Measurements from ENCODE around the gene CHRDL2. TPM values are rescaled to one million over a fixed set of nuclear protein-coding genes. Genes with fewer than 3 reads are reported as not detected.
A peak's percentile ranks its signal among the peaks of the same experiment; 100 is the strongest.

The CHRDL2 gene
- total RNA-seq, 1 experiment from 2014 or later: 7.7 TPM

DNA sequence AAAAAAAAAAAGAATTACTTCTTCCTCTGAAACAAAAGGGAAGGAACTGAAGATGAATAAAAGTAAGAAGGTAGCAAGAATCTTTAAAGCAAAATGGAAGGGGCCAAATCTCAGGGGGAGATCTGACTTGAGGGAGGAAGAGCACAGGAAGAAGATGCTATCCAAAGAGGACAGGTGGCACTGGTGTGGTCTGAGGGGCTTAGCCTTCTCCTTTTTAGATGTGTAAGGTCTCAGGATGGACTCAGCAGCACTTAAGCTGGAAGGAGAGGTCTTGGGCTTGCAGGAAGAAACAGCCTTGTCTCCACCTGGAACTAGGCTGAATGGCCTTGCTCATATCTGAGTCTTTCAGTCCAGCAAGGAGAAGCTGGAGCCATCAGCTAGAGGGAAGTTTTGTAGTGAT is 12.4 kb upstream of the CHRDL2 start:
- Histone ChIP-seq H3K9me3 (ENCODE audit: low read depth, low read length, poor library complexity, severe bottlenecking) (no peaks in the 10 kb centered on the region), H3K4me1 (ENCODE audit: insufficient read depth, low read length, poor library complexity, severe bottlenecking) (peaks cover 5% of the 10 kb centered on the region), H3K4me3 (ENCODE audit: low read depth, low read length, poor library complexity, severe bottlenecking) (no peak overlapping the region), H3K27me3 (replicated peaks; ENCODE audit: insufficient read depth, low read depth, low read length, poor library complexity) (no peaks in the 10 kb centered on the region), H3K36me3 (ENCODE audit: insufficient read depth, low read length, poor library complexity, severe bottlenecking) (no peaks in the 10 kb centered on the region), H3K27ac (ENCODE audit: low read depth, low read length, poor library complexity, severe bottlenecking) (no peak overlapping the region)
- DNase-seq (ENCODE audit: low spot score): no peak
- ChIA-PET POLR2A (ENCODE audit: low non-redundant PET) (no interaction called here), CTCF (interaction anchor here (1.0 to 1.5 kb wide), 2 partner anchors 41 to 43 kb away, joined by 3 to 5 read pairs; no protein-coding TSS in a partner anchor)
- intact Hi-C loops (cut with micrococcal nuclease; ENCODE audit: unreplicated experiment): no loop called here
- BruUV-seq (replicated peaks): no TSS peak
- no peak for TF ChIP-seq EZH2 (IDR thresholded peaks at IDR 0.05; ENCODE audit: borderline replicate concordance, low read depth, low read length, poor library complexity, severe bottlenecking)
- TF ChIP-seq, protein P1, sequence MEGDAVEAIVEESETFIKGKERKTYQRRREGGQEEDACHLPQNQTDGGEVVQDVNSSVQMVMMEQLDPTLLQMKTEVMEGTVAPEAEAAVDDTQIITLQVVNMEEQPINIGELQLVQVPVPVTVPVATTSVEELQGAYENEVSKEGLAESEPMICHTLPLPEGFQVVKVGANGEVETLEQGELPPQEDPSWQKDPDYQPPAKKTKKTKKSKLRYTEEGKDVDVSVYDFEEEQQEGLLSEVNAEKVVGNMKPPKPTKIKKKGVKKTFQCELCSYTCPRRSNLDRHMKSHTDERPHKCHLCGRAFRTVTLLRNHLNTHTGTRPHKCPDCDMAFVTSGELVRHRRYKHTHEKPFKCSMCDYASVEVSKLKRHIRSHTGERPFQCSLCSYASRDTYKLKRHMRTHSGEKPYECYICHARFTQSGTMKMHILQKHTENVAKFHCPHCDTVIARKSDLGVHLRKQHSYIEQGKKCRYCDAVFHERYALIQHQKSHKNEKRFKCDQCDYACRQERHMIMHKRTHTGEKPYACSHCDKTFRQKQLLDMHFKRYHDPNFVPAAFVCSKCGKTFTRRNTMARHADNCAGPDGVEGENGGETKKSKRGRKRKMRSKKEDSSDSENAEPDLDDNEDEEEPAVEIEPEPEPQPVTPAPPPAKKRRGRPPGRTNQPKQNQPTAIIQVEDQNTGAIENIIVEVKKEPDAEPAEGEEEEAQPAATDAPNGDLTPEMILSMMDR (conservative IDR thresholded peaks at IDR 0.05; ENCODE audit: low read depth, low read length): no peak

DNA sequence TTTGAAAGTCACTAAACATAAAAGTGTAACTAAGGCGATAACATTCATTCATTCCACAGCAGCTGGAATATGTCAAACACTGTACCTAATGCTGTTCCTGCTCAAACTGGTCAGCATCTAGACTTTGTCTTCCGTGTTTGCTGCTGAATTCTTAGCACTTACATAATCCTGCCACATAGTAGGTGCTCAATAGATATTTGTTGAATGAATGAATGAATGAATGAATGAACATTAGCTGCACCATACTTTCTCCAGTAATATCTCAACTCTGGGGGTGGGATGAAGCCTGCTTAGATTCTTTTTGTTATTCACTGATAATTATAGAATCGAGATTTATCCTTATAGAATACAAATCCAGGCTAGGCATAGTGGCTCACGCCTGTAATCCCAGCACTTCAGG is 10.8 kb upstream of the CHRDL2 start:
- DNase-seq (ENCODE audit: low spot score): no peak

DNA sequence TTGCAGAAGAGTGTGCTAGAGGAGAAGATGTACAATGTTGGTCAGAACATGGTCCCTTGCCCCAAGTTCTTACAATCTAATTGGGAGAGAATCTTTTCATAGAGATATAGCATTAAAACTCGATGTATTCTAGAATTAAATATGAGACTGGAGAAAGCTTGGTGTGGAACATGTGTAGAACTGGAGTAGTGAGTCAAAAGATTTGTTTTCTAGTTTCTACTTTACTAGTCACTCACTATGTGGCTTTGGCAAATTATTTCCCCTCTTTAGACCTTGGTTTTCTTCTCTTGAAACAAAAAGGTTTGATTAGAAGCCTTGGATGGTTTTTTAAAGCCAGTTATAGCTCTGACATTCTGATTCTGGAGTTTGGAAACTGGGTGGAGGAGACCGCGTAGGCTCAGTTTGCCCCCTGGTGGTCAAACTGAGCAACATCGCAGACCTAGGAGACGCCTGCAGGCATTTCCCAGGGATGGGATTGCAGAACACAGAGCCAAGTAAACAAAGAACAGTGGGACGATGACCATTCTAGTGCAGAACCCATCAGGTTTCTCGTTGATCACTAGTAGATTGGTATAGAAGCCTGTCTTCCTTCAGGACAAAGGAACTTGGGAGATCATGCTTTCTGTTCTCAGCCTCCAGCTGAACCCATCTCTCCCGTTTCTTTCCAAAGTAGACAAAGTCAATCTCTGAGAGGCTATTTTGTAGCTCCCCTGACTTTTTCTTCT is 8.5 kb upstream of the CHRDL2 start:
- Histone ChIP-seq H3K4me1 (ENCODE audit: insufficient read depth, low read length, poor library complexity, severe bottlenecking) (no peaks in the 10 kb centered on the region), H3K27ac (ENCODE audit: low read depth, low read length, poor library complexity, severe bottlenecking) (no peak overlapping the region), H3K4me3 (ENCODE audit: low read depth, low read length, poor library complexity, severe bottlenecking) (no peak overlapping the region), H3K27me3 (replicated peaks; ENCODE audit: insufficient read depth, low read depth, low read length, poor library complexity) (peaks cover 10% of the 10 kb centered on the region), H3K36me3 (ENCODE audit: insufficient read depth, low read length, poor library complexity, severe bottlenecking) (no peaks in the 10 kb centered on the region), H3K9me3 (ENCODE audit: low read depth, low read length, poor library complexity, severe bottlenecking) (no peaks in the 10 kb centered on the region)
- intact Hi-C loops (cut with micrococcal nuclease; ENCODE audit: unreplicated experiment): loop anchor here (1.0 kb wide), 1 partner anchor 37 kb away; no protein-coding TSS in a partner anchor
- TF ChIP-seq, protein P1 (conservative IDR thresholded peaks at IDR 0.05; ENCODE audit: low read depth, low read length): peak; percentile 98
- no peak for TF ChIP-seq EZH2 (IDR thresholded peaks at IDR 0.05; ENCODE audit: borderline replicate concordance, low read depth, low read length, poor library complexity, severe bottlenecking)
- BruUV-seq (replicated peaks): no TSS peak
- peak; percentile 80 for DNase-seq (ENCODE audit: low spot score)
- ChIA-PET CTCF (interaction anchor here (1.0 to 2.1 kb wide), 5 partner anchors 8 to 290 kb away, joined by 3 to 35 read pairs (median 4); no protein-coding TSS in a partner anchor), POLR2A (ENCODE audit: low non-redundant PET) (no interaction called here)

More for the DNA sequence above, 10.8 kb upstream of the CHRDL2 start:
- no peaks in the 10 kb centered on the region for H3K27me3 ChIP-seq (replicated peaks; ENCODE audit: insufficient read depth, low read depth, low read length, poor library complexity)
- no peak overlapping the region for H3K27ac ChIP-seq (ENCODE audit: low read depth, low read length, poor library complexity, severe bottlenecking)
- no peaks in the 10 kb centered on the region for H3K36me3 ChIP-seq (ENCODE audit: insufficient read depth, low read length, poor library complexity, severe bottlenecking)
- intact Hi-C loops (cut with micrococcal nuclease; ENCODE audit: unreplicated experiment): no loop called here
- TF ChIP-seq, protein P1 (conservative IDR thresholded peaks at IDR 0.05; ENCODE audit: low read depth, low read length): no peak
- no peak for TF ChIP-seq EZH2 (IDR thresholded peaks at IDR 0.05; ENCODE audit: borderline replicate concordance, low read depth, low read length, poor library complexity, severe bottlenecking)
- POLR2A ChIA-PET (ENCODE audit: low non-redundant PET): no interaction called here
- H3K4me1 ChIP-seq (ENCODE audit: insufficient read depth, low read length, poor library complexity, severe bottlenecking): no peaks in the 10 kb centered on the region
- no peak overlapping the region for H3K4me3 ChIP-seq (ENCODE audit: low read depth, low read length, poor library complexity, severe bottlenecking)
- BruUV-seq (replicated peaks): no TSS peak
- CTCF ChIA-PET: no interaction called here
- no peaks in the 10 kb centered on the region for H3K9me3 ChIP-seq (ENCODE audit: low read depth, low read length, poor library complexity, severe bottlenecking)

Measured in A673 (cell line).